PC-3 (cell line): ENCODE measurements around the gene LSM3. TPM values are rescaled to one million over a fixed set of nuclear protein-coding genes. Genes with fewer than 3 reads are reported as not detected.

ENCODE experiments used
- ATAC-seq: fragments of 200-7000 bp; cut with Tn5 transposase; 2 replicates; pipeline ENCODE4 v1.9.1; 2020; ENCODE audit warnings: mild to moderate bottlenecking, moderate library complexity
- BruUV-seq: library from RNA; stranded (reverse); fragments of 400-500 nt; replicated peaks from 2 replicates; lab custom pipeline; 2021; lab: Mats Ljungman, UMichigan
- CTCF ChIA-PET: fragments of 300-600 bp; sonication (Branson Sonifier 250); formaldehyde crosslinking; loops from one replicate; lab custom pipeline; 2022; ENCODE audit warnings: antibody characterized with exemption; lab: Charles Lee
- POLR2A ChIA-PET: fragments of 300-600 bp; sonication (Branson Sonifier 250); formaldehyde crosslinking; loops from one replicate; lab custom pipeline; 2022; ENCODE audit warnings: antibody characterized with exemption; ENCODE audit not compliant: unreplicated experiment; lab: Charles Lee
- DNase-seq: peaks from one replicate; pipeline ENCODE4 v3.0.0-alpha.2; 2015
- H2AFZ ChIP-seq: fragments of 300-600 bp; sonication (generic); 2 replicates; pipeline ENCODE4 v1.6.0; 2016; ENCODE audit warnings: antibody characterized with exemption, low read length
- H3F3A ChIP-seq: fragments of 300-600 bp; sonication (generic); one replicate; pipeline ENCODE4 v1.6.0; 2017; ENCODE audit warnings: antibody characterized with exemption, low read length, control low read depth, mild to moderate bottlenecking; ENCODE audit not compliant: unreplicated experiment
- H3K27ac ChIP-seq: fragments of 300-600 bp; sonication (generic); 2 replicates; pipeline ENCODE4 v1.5.1; 2016; ENCODE audit warnings: mild to moderate bottlenecking, low read length
- H3K27me3 ChIP-seq: fragments of 300-600 bp; sonication (generic); 2 replicates; pipeline ENCODE4 v1.6.1; 2016; ENCODE audit warnings: low read length, mixed read lengths
- H3K36me3 ChIP-seq: fragments of 300-600 bp; sonication (generic); 2 replicates; pipeline ENCODE4 v1.6.1; 2016; ENCODE audit warnings: low read depth, mixed run types, low read length, mixed read lengths
- H3K4me1 ChIP-seq: fragments of 300-600 bp; sonication (generic); 2 replicates; pipeline ENCODE4 v1.5.1; 2016; ENCODE audit warnings: low read length; ENCODE audit not compliant: insufficient read depth
- H3K4me2 ChIP-seq: fragments of 300-600 bp; sonication (generic); 2 replicates; pipeline ENCODE4 v1.6.0; 2016; ENCODE audit warnings: low read length
- H3K4me3 ChIP-seq: fragments of 300-600 bp; sonication (generic); 2 replicates; pipeline ENCODE4 v1.5.1; 2016; ENCODE audit warnings: mild to moderate bottlenecking, low read length, mixed read lengths
- H3K79me2 ChIP-seq: fragments of 300-600 bp; sonication (generic); 2 replicates; pipeline ENCODE4 v1.6.1; 2017; ENCODE audit warnings: low read length, mixed read lengths
- H3K9ac ChIP-seq: fragments of 300-600 bp; sonication (generic); 2 replicates; pipeline ENCODE4 v1.6.0; 2016; ENCODE audit warnings: mild to moderate bottlenecking, low read length
- H3K9me2 ChIP-seq: fragments of 300-600 bp; sonication (generic); replicated peaks from 2 replicates; pipeline ENCODE4 v1.6.1; 2016; ENCODE audit warnings: mixed run types, low read length, mixed read lengths
- H3K9me3 ChIP-seq: fragments of 300-600 bp; sonication (generic); 2 replicates; pipeline ENCODE4 v1.6.1; 2016; ENCODE audit warnings: low read length, mixed read lengths
- H4K20me1 ChIP-seq: fragments of 300-600 bp; sonication (generic); 2 replicates; pipeline ENCODE4 v1.6.1; 2016; ENCODE audit warnings: low read length, mixed read lengths
- CTCF ChIP-seq: fragments of 300-600 bp; sonication (generic); conservative IDR thresholded peaks from 2 replicates; pipeline ENCODE4 v1.5.1; 2017; ENCODE audit warnings: antibody characterized with exemption, low read depth, mild to moderate bottlenecking, low read length
- EZH2 ChIP-seq: fragments of 300-600 bp; sonication (generic); IDR thresholded peaks from one replicate; pipeline ENCODE4 v1.6.1; 2017; ENCODE audit warnings: antibody characterized with exemption, mild to moderate bottlenecking, low read length; ENCODE audit not compliant: unreplicated experiment
- EZH2phosphoT487 ChIP-seq: fragments of 300-600 bp; sonication (generic); IDR thresholded peaks from 2 replicates; pipeline ENCODE4 v1.6.1; 2018; ENCODE audit warnings: mild to moderate bottlenecking, antibody characterized with exemption, low read length, borderline replicate concordance
- intact Hi-C: fragments of 100-400 bp; cut with micrococcal nuclease; formaldehyde crosslinking; loops from 2 replicates; pipeline ENCODE4 v1.9.0; 2023
- total RNA-seq: library from RNA; depleted of rRNA; stranded (reverse); fragments of >200 nt; gene quantifications from 2 replicates; pipeline ENCODE4 v1.2.3, GENCODE V29; 2014

Gene LSM3
- total RNA-seq, 1 experiment from 2014 or later, result 27.2 TPM

- ChIA-PET POLR2A (interaction anchor here (0.7 kb wide), 1 partner anchor 249 kb away, joined by 3 read pairs; no protein-coding TSS in a partner anchor), CTCF (no interaction called here)
- Histone ChIP-seq H3K4me3 (no peak overlapping the region), H3K27ac (no peak overlapping the region), H3K4me1 (peaks cover 32% of the 10 kb centered on the region), H2AFZ (no peak overlapping the region), H3K36me3 (peaks cover 2% of the 10 kb centered on the region; the same call in 1 of the 2 replicates), H3K27me3 (no peaks in the 10 kb centered on the region), H3F3A (peaks cover 8% of the 10 kb centered on the region), H3K9me3 (no peaks in the 10 kb centered on the region), H3K4me2 (no peak overlapping the region), H3K9me2 (no peaks in the 10 kb centered on the region), H4K20me1 (no peaks in the 10 kb centered on the region), H3K79me2 (no peaks in the 10 kb centered on the region), H3K9ac (no peak overlapping the region)
- intact Hi-C loops, result no loop called here
- DNase-seq (no peak), ATAC-seq (no peak)
- no TSS peak for BruUV-seq
- TF ChIP-seq CTCF (no peak), EZH2 (no peak), EZH2phosphoT487 (no peak)
These were observed 31.0 kb upstream of the LSM3 start for GRCh38 chr3:14147617-14148016.

DNA sequence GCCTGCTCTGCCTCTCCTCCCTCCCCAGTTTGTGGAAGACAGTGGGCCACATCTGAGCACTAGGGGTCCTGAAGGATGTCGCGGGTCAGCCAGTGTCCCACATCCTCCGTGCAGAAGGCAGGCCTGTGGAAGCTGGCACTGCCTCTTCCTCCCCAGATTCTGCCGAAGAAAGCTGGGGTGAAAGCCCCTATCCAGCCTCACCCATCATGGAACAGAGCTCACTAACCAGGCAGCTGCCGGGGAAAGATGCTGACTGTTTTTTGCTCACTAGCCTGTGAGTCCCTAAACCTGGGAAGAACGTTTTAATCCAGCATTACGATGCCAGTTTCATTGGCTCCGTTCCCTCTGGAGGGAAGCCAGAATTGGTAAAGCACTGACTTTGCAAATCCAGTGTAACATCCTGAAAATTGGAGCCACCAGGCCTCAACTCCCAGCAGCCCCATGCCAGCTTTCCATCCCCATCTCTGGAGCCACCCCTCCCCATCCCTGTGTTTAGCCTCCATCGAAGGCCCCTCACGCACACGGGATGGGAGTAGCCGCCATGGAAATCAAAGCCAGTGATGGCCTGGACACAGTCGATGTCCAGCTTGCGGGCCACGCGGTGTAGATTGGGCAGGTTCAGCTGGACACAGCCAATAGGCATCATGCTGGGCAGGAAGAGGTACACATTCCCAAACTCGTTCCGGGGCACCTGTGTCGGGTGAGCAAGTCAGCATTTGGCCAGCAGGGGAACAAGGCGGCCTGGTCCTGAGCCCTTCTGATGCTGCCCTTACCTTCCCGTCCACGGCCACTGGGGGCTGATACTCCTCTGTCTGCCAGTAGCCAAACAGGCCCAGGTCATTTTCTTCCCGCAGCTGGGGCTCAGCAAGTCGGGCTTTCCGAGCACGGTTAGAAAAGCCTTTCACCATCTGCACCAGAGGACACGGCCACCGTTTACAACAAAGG lies 30.3 kb upstream of the LSM3 start:
- Histone ChIP-seq H3K4me1 (peaks cover 26% of the 10 kb centered on the region), H3K4me2 (no peak overlapping the region), H3K27ac (no peak overlapping the region), H3K9ac (no peak overlapping the region), H4K20me1 (no peaks in the 10 kb centered on the region), H2AFZ (no peak overlapping the region), H3K79me2 (no peaks in the 10 kb centered on the region), H3K36me3 (peaks cover 2% of the 10 kb centered on the region; the same call in 1 of the 2 replicates), H3K27me3 (no peaks in the 10 kb centered on the region), H3K9me3 (no peaks in the 10 kb centered on the region), H3F3A (peaks cover 4% of the 10 kb centered on the region), H3K4me3 (no peak overlapping the region), H3K9me2 (no peaks in the 10 kb centered on the region)
- DNase-seq, result no peak
- no TSS peak for BruUV-seq
- TF ChIP-seq CTCF (no peak), EZH2phosphoT487 (no peak), EZH2 (no peak)
- ChIA-PET CTCF (no interaction called here), POLR2A (no interaction called here)
- intact Hi-C loops, result no loop called here
- no peak for ATAC-seq

DNA sequence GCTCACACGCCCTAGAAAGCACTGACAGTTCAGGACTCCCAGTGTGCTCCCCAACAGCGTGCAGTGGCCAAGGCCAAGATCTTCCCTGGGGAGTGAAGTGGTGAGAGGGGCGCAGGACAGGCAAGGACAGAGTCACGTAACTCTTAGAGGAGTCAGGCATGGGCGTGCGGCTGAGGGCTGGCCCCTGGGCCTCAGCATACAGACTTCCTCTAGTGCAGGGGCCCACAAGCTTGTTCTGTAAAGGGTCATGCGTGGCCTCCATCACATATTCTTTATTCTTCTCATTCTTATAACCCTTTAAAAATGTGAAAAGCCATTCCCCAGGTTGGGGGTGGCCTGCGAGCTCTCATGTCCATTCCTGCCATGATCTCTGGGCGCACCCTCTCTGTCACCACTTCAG lies 28.5 kb upstream of the LSM3 start:
- DNase-seq (no peak), ATAC-seq (no peak)
- Histone ChIP-seq H3K36me3 (peaks cover 7% of the 10 kb centered on the region; the same call in 1 of the 2 replicates), H3K4me3 (no peak overlapping the region), H3K4me1 (peaks cover 9% of the 10 kb centered on the region), H3K9me2 (no peaks in the 10 kb centered on the region), H3K79me2 (no peaks in the 10 kb centered on the region), H3K27ac (no peak overlapping the region), H3K4me2 (no peak overlapping the region), H3K9me3 (no peaks in the 10 kb centered on the region), H3K9ac (no peak overlapping the region), H2AFZ (no peak overlapping the region), H4K20me1 (no peaks in the 10 kb centered on the region), H3F3A (no peaks in the 10 kb centered on the region), H3K27me3 (no peaks in the 10 kb centered on the region)
- ChIA-PET POLR2A (no interaction called here), CTCF (no interaction called here)
- no TSS peak for BruUV-seq
- intact Hi-C loops, result no loop called here
- TF ChIP-seq EZH2 (no peak), CTCF (no peak), EZH2phosphoT487 (no peak)
